H9 (cell line): Measurements from ENCODE around the gene TMEM164. TPM values are rescaled to one million over a fixed set of nuclear protein-coding genes. Genes with fewer than 3 reads are reported as not detected.

Source experiments
- DNase-seq: peaks from one replicate; pipeline ENCODE4 v3.0.0-alpha.2; 2017
- H2AFZ ChIP-seq: one replicate; pipeline ENCODE4 v1.6.1; 2013; ENCODE audit warnings: mild to moderate bottlenecking, low read length, control low read depth, moderate library complexity
- H2AK5ac ChIP-seq: 2 replicates; pipeline ENCODE4 v1.6.1; 2013; ENCODE audit warnings: low read length, control low read depth, mixed read lengths; ENCODE audit not compliant: insufficient read length
- H2BK120ac ChIP-seq: one replicate; pipeline ENCODE4 v1.6.1; 2013; ENCODE audit warnings: low read depth, mild to moderate bottlenecking, low read length, control low read depth, inconsistent platforms; ENCODE audit not compliant: poor library complexity, severe bottlenecking
- H2BK12ac ChIP-seq: 2 replicates; pipeline ENCODE4 v1.6.1; 2013; ENCODE audit warnings: low read length, control low read depth, mixed read lengths, low read depth; ENCODE audit not compliant: insufficient read length
- H2BK15ac ChIP-seq: 2 replicates; pipeline ENCODE4 v1.6.1; 2013; ENCODE audit warnings: low read depth, low read length, control low read depth
- H2BK20ac ChIP-seq: one replicate; pipeline ENCODE4 v1.6.1; 2013; ENCODE audit warnings: low read depth, mild to moderate bottlenecking, low read length, control low read depth, inconsistent platforms; ENCODE audit not compliant: poor library complexity, severe bottlenecking
- H2BK5ac ChIP-seq: 2 replicates; pipeline ENCODE4 v1.6.1; 2013; ENCODE audit warnings: low read length, control low read depth, mixed read lengths; ENCODE audit not compliant: insufficient read length
- H3K14ac ChIP-seq: 2 replicates; pipeline ENCODE4 v1.6.1; 2013; ENCODE audit warnings: low read length, control low read depth; ENCODE audit not compliant: insufficient read depth
- H3K18ac ChIP-seq: 2 replicates; pipeline ENCODE4 v1.6.1; 2013; ENCODE audit warnings: low read depth, mild to moderate bottlenecking, mixed read lengths, low read length, control low read depth; ENCODE audit not compliant: insufficient read length
- H3K23ac ChIP-seq: 2 replicates; pipeline ENCODE4 v1.6.1; 2013; ENCODE audit warnings: low read length, control low read depth, mixed read lengths, low read depth; ENCODE audit not compliant: insufficient read length
- H3K23me2 ChIP-seq: 2 replicates; pipeline ENCODE4 v1.6.1; 2013; ENCODE audit warnings: low read depth, mild to moderate bottlenecking, mixed read lengths, low read length, control low read depth; ENCODE audit not compliant: insufficient read length, poor library complexity, severe bottlenecking
- H3K27ac ChIP-seq: 2 replicates; pipeline ENCODE4 v1.5.1; 2013; ENCODE audit warnings: low read length, control low read depth, mixed read lengths, low read depth; ENCODE audit not compliant: insufficient read length
- H3K27me3 ChIP-seq: 2 replicates; pipeline ENCODE4 v1.6.1; 2013; ENCODE audit warnings: low read length, control low read depth, inconsistent platforms; ENCODE audit not compliant: insufficient read depth
- H3K4ac ChIP-seq: 2 replicates; pipeline ENCODE4 v1.6.1; 2013; ENCODE audit warnings: low read depth, mild to moderate bottlenecking, control low read depth, inconsistent platforms, low read length, moderate library complexity
- H3K4me1 ChIP-seq: 2 replicates; pipeline ENCODE4 v1.6.1; 2013; ENCODE audit warnings: low read length, control low read depth, inconsistent platforms; ENCODE audit not compliant: insufficient read depth
- H3K4me2 ChIP-seq: 2 replicates; pipeline ENCODE4 v1.6.1; 2013; ENCODE audit warnings: low read length, control low read depth, mixed read lengths; ENCODE audit not compliant: insufficient read length, insufficient read depth
- H3K56ac ChIP-seq: 2 replicates; pipeline ENCODE4 v1.6.1; 2013; ENCODE audit warnings: low read depth, mild to moderate bottlenecking, mixed read lengths, low read length, control low read depth; ENCODE audit not compliant: insufficient read length
- H3K79me1 ChIP-seq: 2 replicates; pipeline ENCODE4 v1.6.1; 2013; ENCODE audit warnings: low read depth, mild to moderate bottlenecking, moderate library complexity, low read length, control low read depth, inconsistent platforms; ENCODE audit not compliant: insufficient read depth, poor library complexity, severe bottlenecking
- H3K79me2 ChIP-seq: 2 replicates; pipeline ENCODE4 v1.6.1; 2013; ENCODE audit warnings: low read length, control low read depth, inconsistent platforms; ENCODE audit not compliant: insufficient read depth
- H3K9ac ChIP-seq: 2 replicates; pipeline ENCODE4 v1.6.1; 2013; ENCODE audit warnings: low read length, control low read depth, mixed read lengths; ENCODE audit not compliant: insufficient read length; ENCODE audit errors: extremely low read depth
- H3K9me3 ChIP-seq: one replicate; pipeline ENCODE4 v1.6.1; 2013; ENCODE audit warnings: low read depth, low read length, inconsistent platforms; ENCODE audit not compliant: control insufficient read depth
- H3T11ph ChIP-seq: one replicate; pipeline ENCODE4 v1.6.1; 2013; ENCODE audit warnings: mild to moderate bottlenecking, low read length, control low read depth, inconsistent platforms
- H4K20me1 ChIP-seq: one replicate; pipeline ENCODE4 v1.6.1; 2013; ENCODE audit not compliant: control insufficient read depth, insufficient read length, insufficient read depth
- H4K5ac ChIP-seq: 2 replicates; pipeline ENCODE4 v1.6.1; 2013; ENCODE audit warnings: low read depth, mild to moderate bottlenecking, mixed read lengths, low read length, control low read depth; ENCODE audit not compliant: insufficient read length
- H4K8ac ChIP-seq: replicated peaks from 2 replicates; pipeline ENCODE4 v1.6.1; 2013; ENCODE audit warnings: low read length, control low read depth, mixed read lengths, low read depth; ENCODE audit not compliant: insufficient read length
- H4K91ac ChIP-seq: 2 replicates; pipeline ENCODE4 v1.6.1; 2013; ENCODE audit warnings: low read depth, mild to moderate bottlenecking, moderate library complexity, mixed read lengths, low read length, control low read depth; ENCODE audit not compliant: insufficient read length
- H3K27ac Mint-ChIP-seq, 3 experiments: 2 replicates in 2 of 3; 3 replicates in 1 of 3; pipeline ENCODE4 v1.8.0; 2020 to 2021; ENCODE audit warnings: mixed read lengths in 3 of 3, mild to moderate bottlenecking in 1 of 3, moderate library complexity in 1 of 3
- H3K27me3 Mint-ChIP-seq: 2 replicates; pipeline ENCODE4 v1.8.0; 2021; ENCODE audit warnings: low read depth, mild to moderate bottlenecking, moderate library complexity, mixed read lengths
- H3K36me3 Mint-ChIP-seq, 3 experiments: 2 replicates in 2 of 3; 3 replicates in 1 of 3; pipeline ENCODE4 v1.8.0; 2020 to 2021; ENCODE audit warnings: low read depth in 3 of 3, mixed read lengths in 3 of 3; ENCODE audit not compliant: insufficient read depth in 1 of 3
- H3K4me1 Mint-ChIP-seq, 2 experiments: 2 replicates each; pipeline ENCODE4 v1.8.0; 2020; ENCODE audit warnings: mixed read lengths in 2 of 2
- H3K4me3 Mint-ChIP-seq, 2 experiments: 2 replicates in 1 of 2; 3 replicates in 1 of 2; pipeline ENCODE4 v1.8.0; 2020 to 2021; ENCODE audit warnings: mild to moderate bottlenecking in 2 of 2, mixed read lengths in 2 of 2, moderate library complexity in 1 of 2
- H3K9me3 Mint-ChIP-seq, 2 experiments: 2 replicates in 1 of 2; 3 replicates in 1 of 2; pipeline ENCODE4 v1.8.0; 2020; ENCODE audit warnings: mild to moderate bottlenecking in 2 of 2, mixed read lengths in 2 of 2, moderate library complexity in 1 of 2
- CTCF ChIP-seq: fragments of 200-600 bp; sonication (generic); conservative IDR thresholded peaks from 3 replicates; pipeline ENCODE4 v1.8.0; 2021; ENCODE audit warnings: antibody characterized with exemption, mild to moderate bottlenecking
- whole genome bisulfite sequencing: extraction: QIAGEN DNeasy Blood & Tissue Kit; methylation state at CpG from one replicate; pipeline ENCODE4 v1.1.7; 2013; ENCODE audit warnings: missing lambda C conversion rate, low lambda C conversion rate, mixed read lengths; ENCODE audit not compliant: insufficient read length; ENCODE audit errors: extremely low coverage; 5-methylcytosine and 5-hydroxymethylcytosine counted together
- total RNA-seq: library from RNA; stranded (reverse); gene quantifications from 2 replicates; pipeline ENCODE4 v1.2.1, GENCODE V29; 2021

TMEM164 gene
- total RNA-seq, 1 experiment from 2014 or later = 30.4 TPM

GRCh38 chrX:110175146-110175545 is 172.2 kb downstream of the TMEM164 start:
- Histone ChIP-seq H2AFZ (no peak overlapping the region), H4K20me1 (no peaks in the 10 kb centered on the region), H2AK5ac (no peak overlapping the region), H3K27me3 (no peaks in the 10 kb centered on the region), H3K4me1 (peaks cover 9% of the 10 kb centered on the region; the same call in 1 of the 2 replicates), H4K91ac (no peak overlapping the region), H3K23ac (no peak overlapping the region), H2BK12ac (no peak overlapping the region), H3K79me2 (no peaks in the 10 kb centered on the region), H3T11ph (no peak overlapping the region), H2BK5ac (no peak overlapping the region), H3K14ac (no peak overlapping the region), H3K9ac (no peak overlapping the region), H3K79me1 (no peaks in the 10 kb centered on the region), H2BK120ac (no peak overlapping the region), H4K8ac (no peak overlapping the region), H3K4me2 (no peak overlapping the region), H3K4ac (no peak overlapping the region), H2BK15ac (no peak overlapping the region), H3K56ac (no peak overlapping the region), H2BK20ac (no peak overlapping the region), H3K23me2 (no peaks in the 10 kb centered on the region), H3K27ac (no peak overlapping the region), H4K5ac (no peak overlapping the region), H3K18ac (no peak overlapping the region), H3K9me3 (no peaks in the 10 kb centered on the region)
- no peaks in the 10 kb centered on the region for H3K9me3 Mint-ChIP-seq
- peaks cover 11 to 25% (median 23%) of the 10 kb centered on the region in 3 experiments for H3K36me3 Mint-ChIP-seq
- H3K27me3 Mint-ChIP-seq = no peaks in the 10 kb centered on the region
- WGBS = no CpG with 5 or more reads among the region's 4 CpGs
- no peak for TF ChIP-seq CTCF
- H3K27ac Mint-ChIP-seq = peak overlapping the region in 1 of 3 experiments; percentile 88; a peak in 1 of 7 replicates
- no peak for DNase-seq
- no peak overlapping the region for H3K4me3 Mint-ChIP-seq
- peaks cover 20 to 22% of the 10 kb centered on the region in 2 experiments for H3K4me1 Mint-ChIP-seq
